ENCODE measurements around the gene DOCK9. TPM values are rescaled to one million over a fixed set of nuclear protein-coding genes. Genes with fewer than 3 reads are reported as not detected.
"Not testable (repeated sequence)": the region's sequence is repeated elsewhere in the genome, so short reads cannot be mapped to it uniquely, and the experiment has no call there.

Gene DOCK9
- total and polyA plus RNA-seq, 2 donors (not counting 1 experiment from before 2014, with no cell fraction given): 18.2 TPM

GRCh38 chr13:98813993-98814392, 163.9 kb downstream of the DOCK9 start:
- Histone ChIP-seq H4K20me1 (ENCODE audit: control insufficient read depth, extremely low read depth, insufficient read depth, low read length) (no peaks in the 10 kb centered on the region), H2AFZ (ENCODE audit: low read length) (no peak overlapping the region), H3K4me2 (ENCODE audit: extremely low read depth, insufficient read depth, low read length) (no peak overlapping the region), H3K9ac (ENCODE audit: insufficient read depth, low read length) (no peak overlapping the region), H3K27ac (ENCODE audit: insufficient read depth, low read length) (no peak overlapping the region), H3K9me3 (ENCODE audit: control insufficient read depth, insufficient read depth, low read depth, low read length) (no peaks in the 10 kb centered on the region), H3K36me3 (ENCODE audit: control insufficient read depth, insufficient read depth, low read length) (no peaks in the 10 kb centered on the region), H3K4me3 (replicated peaks in 1 of 4; ENCODE audit: control extremely low read depth in 1 of 4, insufficient read depth in 1 of 4, low read depth in 3 of 4, low read length in 4 of 4) (no peak overlapping the region), H3K27me3 (ENCODE audit: control insufficient read depth, insufficient read depth, low read length) (no peaks in the 10 kb centered on the region), H3K79me2 (ENCODE audit: control insufficient read depth, insufficient read depth, low read length) (no peaks in the 10 kb centered on the region), H3K4me1 (ENCODE audit: control insufficient read depth, extremely low read depth, insufficient read depth, low read length) (no peaks in the 10 kb centered on the region)
- TF ChIP-seq CTCF (conservative IDR thresholded peaks at IDR 0.05 in 1 of 2, IDR thresholded peaks at IDR 0.05 in 1 of 2; ENCODE audit: low read depth in 1 of 2, low read length in 2 of 2): no peak
- TF ChIP-seq EZH2 (IDR thresholded peaks at IDR 0.05; ENCODE audit: low read length, missing control alignments): no peak
- peak; percentile 16 to 24 for DNase-seq (ENCODE audit: low read depth in 2 of 2)

- not testable (repeated sequence) for H3K4me1 ChIP-seq (ENCODE audit: control insufficient read depth, extremely low read depth, insufficient read depth, low read length); DNase-seq (ENCODE audit: low read depth in 2 of 2); H3K4me3 ChIP-seq (replicated peaks in 1 of 4; ENCODE audit: control extremely low read depth in 1 of 4, insufficient read depth in 1 of 4, low read depth in 3 of 4, low read length in 4 of 4); H3K36me3 ChIP-seq (ENCODE audit: control insufficient read depth, insufficient read depth, low read length); H3K9me3 ChIP-seq (ENCODE audit: control insufficient read depth, insufficient read depth, low read depth, low read length); H3K9ac ChIP-seq (ENCODE audit: insufficient read depth, low read length); H2AFZ ChIP-seq (ENCODE audit: low read length); H3K27me3 ChIP-seq (ENCODE audit: control insufficient read depth, insufficient read depth, low read length); H3K27ac ChIP-seq (ENCODE audit: insufficient read depth, low read length); H3K4me2 ChIP-seq (ENCODE audit: extremely low read depth, insufficient read depth, low read length); H3K79me2 ChIP-seq (ENCODE audit: control insufficient read depth, insufficient read depth, low read length); H4K20me1 ChIP-seq (ENCODE audit: control insufficient read depth, extremely low read depth, insufficient read depth, low read length)
These were observed 165.6 kb downstream of the DOCK9 start for GRCh38 chr13:98812186-98812790.

GRCh38 chr13:98810746-98811145, 167.1 kb downstream of the DOCK9 start:
- Histone ChIP-seq H2AFZ (ENCODE audit: low read length) (no peak overlapping the region), H4K20me1 (ENCODE audit: control insufficient read depth, extremely low read depth, insufficient read depth, low read length) (no peaks in the 10 kb centered on the region), H3K36me3 (ENCODE audit: control insufficient read depth, insufficient read depth, low read length) (no peaks in the 10 kb centered on the region), H3K4me1 (ENCODE audit: control insufficient read depth, extremely low read depth, insufficient read depth, low read length) (no peaks in the 10 kb centered on the region), H3K27ac (ENCODE audit: insufficient read depth, low read length) (no peak overlapping the region), H3K4me2 (ENCODE audit: extremely low read depth, insufficient read depth, low read length) (no peak overlapping the region), H3K9me3 (ENCODE audit: control insufficient read depth, insufficient read depth, low read depth, low read length) (no peaks in the 10 kb centered on the region), H3K4me3 (replicated peaks in 1 of 4; ENCODE audit: control extremely low read depth in 1 of 4, insufficient read depth in 1 of 4, low read depth in 3 of 4, low read length in 4 of 4) (no peak overlapping the region), H3K79me2 (ENCODE audit: control insufficient read depth, insufficient read depth, low read length) (no peaks in the 10 kb centered on the region), H3K9ac (ENCODE audit: insufficient read depth, low read length) (no peak overlapping the region), H3K27me3 (ENCODE audit: control insufficient read depth, insufficient read depth, low read length) (no peaks in the 10 kb centered on the region)
- DNase-seq (ENCODE audit: low read depth in 2 of 2): no peak
- no peak for TF ChIP-seq CTCF (conservative IDR thresholded peaks at IDR 0.05 in 1 of 2, IDR thresholded peaks at IDR 0.05 in 1 of 2; ENCODE audit: low read depth in 1 of 2, low read length in 2 of 2)
- TF ChIP-seq EZH2 (IDR thresholded peaks at IDR 0.05; ENCODE audit: low read length, missing control alignments): no peak
